WTC11 (cell line): Measurements from ENCODE around the gene PDPN.

Source experiments
- MXD4 ChIP-seq: fragments of 250-450 bp; sonication (Bioruptor Pico); IDR thresholded peaks from 2 replicates; pipeline ENCODE4 v1.8.0; 2021; ENCODE audit warnings: mild to moderate bottlenecking, moderate library complexity, borderline replicate concordance
- TCF7 ChIP-seq: sonication (generic); formaldehyde crosslinking; IDR thresholded peaks from 2 replicates; pipeline ENCODE4 v1.8.0; 2022; ENCODE audit warnings: mild to moderate bottlenecking, low read depth, missing genetic modification reagents, moderate library complexity
- TF ChIP-seq, protein P1 (sequence below): sonication (generic); formaldehyde crosslinking; IDR thresholded peaks from 2 replicates; pipeline ENCODE4 v1.8.0; 2022; ENCODE audit warnings: mild to moderate bottlenecking, missing genetic modification reagents
- TF ChIP-seq, protein P2 (sequence below): fragments of 200-600 bp; IDR thresholded peaks from 2 replicates; pipeline ENCODE4 v1.8.0; 2022; ENCODE audit warnings: antibody characterized with exemption

DNA sequence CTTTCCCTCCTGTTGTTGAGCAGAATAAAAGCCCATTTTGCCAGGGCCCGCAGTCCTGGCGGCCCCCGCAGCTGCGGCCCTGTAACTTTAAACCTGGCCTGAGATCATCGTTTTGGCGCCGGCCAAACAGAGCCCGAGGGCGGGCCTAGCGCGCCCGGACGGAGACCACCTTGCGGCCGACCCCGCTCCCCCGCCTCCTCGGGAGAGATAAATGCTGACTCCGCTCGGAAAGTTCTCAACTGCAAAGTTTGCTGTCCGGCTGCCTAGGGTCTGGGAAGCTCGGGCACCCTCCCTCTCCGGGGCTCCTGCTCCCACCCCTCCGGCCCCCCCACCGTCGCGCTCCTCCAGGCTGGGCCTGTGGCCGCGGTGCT is at the start of gene PDPN:
- TF ChIP-seq, protein P1, sequence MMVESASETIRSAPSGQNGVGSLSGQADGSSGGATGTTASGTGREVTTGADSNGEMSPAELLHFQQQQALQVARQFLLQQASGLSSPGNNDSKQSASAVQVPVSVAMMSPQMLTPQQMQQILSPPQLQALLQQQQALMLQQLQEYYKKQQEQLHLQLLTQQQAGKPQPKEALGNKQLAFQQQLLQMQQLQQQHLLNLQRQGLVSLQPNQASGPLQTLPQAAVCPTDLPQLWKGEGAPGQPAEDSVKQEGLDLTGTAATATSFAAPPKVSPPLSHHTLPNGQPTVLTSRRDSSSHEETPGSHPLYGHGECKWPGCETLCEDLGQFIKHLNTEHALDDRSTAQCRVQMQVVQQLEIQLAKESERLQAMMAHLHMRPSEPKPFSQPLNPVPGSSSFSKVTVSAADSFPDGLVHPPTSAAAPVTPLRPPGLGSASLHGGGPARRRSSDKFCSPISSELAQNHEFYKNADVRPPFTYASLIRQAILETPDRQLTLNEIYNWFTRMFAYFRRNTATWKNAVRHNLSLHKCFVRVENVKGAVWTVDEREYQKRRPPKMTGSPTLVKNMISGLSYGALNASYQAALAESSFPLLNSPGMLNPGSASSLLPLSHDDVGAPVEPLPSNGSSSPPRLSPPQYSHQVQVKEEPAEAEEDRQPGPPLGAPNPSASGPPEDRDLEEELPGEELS (CRISPR knock-in tag): peak; percentile 15
- TF ChIP-seq TCF7 (CRISPR knock-in tag) (no peak), MXD4 (CRISPR knock-in tag) (no peak)
- TF ChIP-seq, protein P2, sequence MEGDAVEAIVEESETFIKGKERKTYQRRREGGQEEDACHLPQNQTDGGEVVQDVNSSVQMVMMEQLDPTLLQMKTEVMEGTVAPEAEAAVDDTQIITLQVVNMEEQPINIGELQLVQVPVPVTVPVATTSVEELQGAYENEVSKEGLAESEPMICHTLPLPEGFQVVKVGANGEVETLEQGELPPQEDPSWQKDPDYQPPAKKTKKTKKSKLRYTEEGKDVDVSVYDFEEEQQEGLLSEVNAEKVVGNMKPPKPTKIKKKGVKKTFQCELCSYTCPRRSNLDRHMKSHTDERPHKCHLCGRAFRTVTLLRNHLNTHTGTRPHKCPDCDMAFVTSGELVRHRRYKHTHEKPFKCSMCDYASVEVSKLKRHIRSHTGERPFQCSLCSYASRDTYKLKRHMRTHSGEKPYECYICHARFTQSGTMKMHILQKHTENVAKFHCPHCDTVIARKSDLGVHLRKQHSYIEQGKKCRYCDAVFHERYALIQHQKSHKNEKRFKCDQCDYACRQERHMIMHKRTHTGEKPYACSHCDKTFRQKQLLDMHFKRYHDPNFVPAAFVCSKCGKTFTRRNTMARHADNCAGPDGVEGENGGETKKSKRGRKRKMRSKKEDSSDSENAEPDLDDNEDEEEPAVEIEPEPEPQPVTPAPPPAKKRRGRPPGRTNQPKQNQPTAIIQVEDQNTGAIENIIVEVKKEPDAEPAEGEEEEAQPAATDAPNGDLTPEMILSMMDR: no peak
